AG04449 (cell line): Measurements from ENCODE around the gene PDYN.

Source experiments
- CTCF ChIA-PET: fragments of 350-600 bp; formaldehyde crosslinking; extraction: SDS; loops from one replicate; lab custom pipeline; 2021; ENCODE audit warnings: antibody characterized with exemption; lab: Yijun Ruan, JAX
- POLR2A ChIA-PET: fragments of 400-600, 350-600 bp; formaldehyde crosslinking; extraction: SDS; loops from one replicate; lab custom pipeline; 2020; ENCODE audit warnings: antibody characterized with exemption, inconsistent platforms; lab: Yijun Ruan, JAX
- DNase-seq: peaks from one replicate; pipeline ENCODE4 v3.0.0-alpha.2; 2010; ENCODE audit warnings: low read depth, low spot score
- H3K4me3 ChIP-seq: 2 replicates; pipeline ENCODE4 v1.5.1; 2011; ENCODE audit warnings: low read depth, mild to moderate bottlenecking, control low read depth, low read length
- CTCF ChIP-seq: IDR thresholded peaks from one replicate; pipeline ENCODE4 v1.5.1; 2011; ENCODE audit warnings: mild to moderate bottlenecking, moderate library complexity, low read length, control low read depth, inconsistent platforms; ENCODE audit not compliant: insufficient read depth; ENCODE audit errors: missing control alignments

The PDYN gene

GRCh38 chr20:1943275-1944002 lies 50.4 kb downstream of the PDYN start:
- no peak for DNase-seq
- POLR2A ChIA-PET = no interaction called here

GRCh38 chr20:1942486-1943274 lies 51.2 kb downstream of the PDYN start:
- TF ChIP-seq CTCF = no peak
- DNase-seq = no peak
- ChIA-PET POLR2A (no interaction called here), CTCF (no interaction called here)
- no peak overlapping the region for H3K4me3 ChIP-seq

More at GRCh38 chr20:1943275-1944002, 50.4 kb downstream of the PDYN start:
- CTCF ChIA-PET = interaction anchor here (1.0 kb wide), 1 partner anchor 9 kb away, joined by 4 read pairs; no protein-coding TSS in a partner anchor
- H3K4me3 ChIP-seq = no peak overlapping the region
- TF ChIP-seq CTCF = no peak

GRCh38 chr20:1942061-1942460 lies 51.8 kb downstream of the PDYN start:
- CTCF ChIA-PET = no interaction called here
- no peak for TF ChIP-seq CTCF
- no peak overlapping the region for H3K4me3 ChIP-seq
- no peak for DNase-seq
- POLR2A ChIA-PET = no interaction called here

GRCh38 chr20:1941226-1941625 lies 52.6 kb downstream of the PDYN start:
- no peak for DNase-seq
- ChIA-PET CTCF (interaction anchor here (1.1 kb wide), 2 partner anchors 139 to 164 kb away, joined by 3 read pairs; no protein-coding TSS in a partner anchor), POLR2A (no interaction called here)
- no peak overlapping the region for H3K4me3 ChIP-seq
- no peak for TF ChIP-seq CTCF

- no peak for TF ChIP-seq CTCF
- no peak overlapping the region for H3K4me3 ChIP-seq
- ChIA-PET POLR2A (no interaction called here), CTCF (interaction anchor here (1.1 kb wide), 2 partner anchors 138 to 164 kb away, joined by 3 read pairs; no protein-coding TSS in a partner anchor)
- DNase-seq = no peak
These were observed 53.3 kb downstream of the PDYN start for GRCh38 chr20:1940581-1940980.

GRCh38 chr20:1939270-1939595 lies 54.6 kb downstream of the PDYN start:
- H3K4me3 ChIP-seq = no peak overlapping the region
- ChIA-PET CTCF (interaction anchor here (1.2 kb wide), 1 partner anchor 137 kb away, joined by 4 read pairs; no protein-coding TSS in a partner anchor), POLR2A (no interaction called here)
- no peak for TF ChIP-seq CTCF
- DNase-seq = no peak
